Measurements from ENCODE around the gene WDR6. TPM values are rescaled to one million over a fixed set of nuclear protein-coding genes. Genes with fewer than 3 reads are reported as not detected.

WDR6 gene
- total RNA-seq, 2 experiments from 2014 or later: 132 to 134 TPM

DNA sequence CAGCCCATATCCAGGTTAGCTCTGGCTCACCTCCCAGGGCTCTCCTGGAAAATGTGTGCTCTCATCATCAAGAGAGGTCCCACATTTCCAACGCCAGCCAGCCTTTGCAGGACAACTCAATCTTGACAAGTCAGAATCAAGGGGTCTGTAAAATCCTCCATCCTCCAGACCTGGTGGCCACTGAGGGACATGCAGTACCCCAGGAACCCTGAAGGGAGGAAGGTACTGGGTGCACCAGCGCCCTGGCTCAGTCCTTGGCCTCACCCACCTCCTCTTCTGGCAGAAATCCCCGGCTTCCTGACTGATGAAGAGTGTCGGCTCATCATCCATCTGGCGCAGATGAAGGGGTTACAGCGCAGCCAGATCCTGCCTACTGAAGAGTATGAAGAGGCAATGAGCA lies 6.0 kb upstream of the WDR6 start:
- no peak overlapping the region for H3K27ac ChIP-seq (ENCODE audit: low read depth in 1 of 2, low read length in 2 of 2)
- H3K4me3 ChIP-seq (ENCODE audit: low read length): no peak overlapping the region
- no peak for ATAC-seq (ENCODE audit: poor library complexity)
- POLR2A ChIA-PET: interaction anchor here (1.2 kb wide), 1 partner anchor 28 kb away, joined by 3 read pairs; the partner anchor contains the start of gene IMPDH2
- Mint-ChIP-seq H3K27me3 (no peaks in the 10 kb centered on the region), H3K4me3 (no peak overlapping the region), H3K27ac (no peak overlapping the region), H3K9me3 (no peaks in the 10 kb centered on the region), H3K4me1 (ENCODE audit: low read depth) (peaks cover under 1% of the 10 kb centered on the region), H3K36me3 (ENCODE audit: low read depth) (no peaks in the 10 kb centered on the region)
- H3K36me3 ChIP-seq (ENCODE audit: insufficient read depth, low read length): peaks cover 8% of the 10 kb centered on the region
- H3K27me3 ChIP-seq (ENCODE audit: control insufficient read depth in 1 of 2, insufficient read depth in 2 of 2, low read length in 2 of 2): no peaks in the 10 kb centered on the region
- CTCF ChIA-PET: no interaction called here
- intact Hi-C loops (cut with DNase I, micrococcal nuclease): no loop called here
- TF ChIP-seq, protein P1, sequence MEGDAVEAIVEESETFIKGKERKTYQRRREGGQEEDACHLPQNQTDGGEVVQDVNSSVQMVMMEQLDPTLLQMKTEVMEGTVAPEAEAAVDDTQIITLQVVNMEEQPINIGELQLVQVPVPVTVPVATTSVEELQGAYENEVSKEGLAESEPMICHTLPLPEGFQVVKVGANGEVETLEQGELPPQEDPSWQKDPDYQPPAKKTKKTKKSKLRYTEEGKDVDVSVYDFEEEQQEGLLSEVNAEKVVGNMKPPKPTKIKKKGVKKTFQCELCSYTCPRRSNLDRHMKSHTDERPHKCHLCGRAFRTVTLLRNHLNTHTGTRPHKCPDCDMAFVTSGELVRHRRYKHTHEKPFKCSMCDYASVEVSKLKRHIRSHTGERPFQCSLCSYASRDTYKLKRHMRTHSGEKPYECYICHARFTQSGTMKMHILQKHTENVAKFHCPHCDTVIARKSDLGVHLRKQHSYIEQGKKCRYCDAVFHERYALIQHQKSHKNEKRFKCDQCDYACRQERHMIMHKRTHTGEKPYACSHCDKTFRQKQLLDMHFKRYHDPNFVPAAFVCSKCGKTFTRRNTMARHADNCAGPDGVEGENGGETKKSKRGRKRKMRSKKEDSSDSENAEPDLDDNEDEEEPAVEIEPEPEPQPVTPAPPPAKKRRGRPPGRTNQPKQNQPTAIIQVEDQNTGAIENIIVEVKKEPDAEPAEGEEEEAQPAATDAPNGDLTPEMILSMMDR (IDR thresholded peaks at IDR 0.05): no peak
- no peak for DNase-seq
- peaks cover 3% of the 10 kb centered on the region for H3K4me1 ChIP-seq (ENCODE audit: insufficient read depth, low read length)
- H3K9me3 ChIP-seq (ENCODE audit: control insufficient read depth in 1 of 2, insufficient read depth in 1 of 2, low read length in 2 of 2): no peaks in the 10 kb centered on the region

DNA sequence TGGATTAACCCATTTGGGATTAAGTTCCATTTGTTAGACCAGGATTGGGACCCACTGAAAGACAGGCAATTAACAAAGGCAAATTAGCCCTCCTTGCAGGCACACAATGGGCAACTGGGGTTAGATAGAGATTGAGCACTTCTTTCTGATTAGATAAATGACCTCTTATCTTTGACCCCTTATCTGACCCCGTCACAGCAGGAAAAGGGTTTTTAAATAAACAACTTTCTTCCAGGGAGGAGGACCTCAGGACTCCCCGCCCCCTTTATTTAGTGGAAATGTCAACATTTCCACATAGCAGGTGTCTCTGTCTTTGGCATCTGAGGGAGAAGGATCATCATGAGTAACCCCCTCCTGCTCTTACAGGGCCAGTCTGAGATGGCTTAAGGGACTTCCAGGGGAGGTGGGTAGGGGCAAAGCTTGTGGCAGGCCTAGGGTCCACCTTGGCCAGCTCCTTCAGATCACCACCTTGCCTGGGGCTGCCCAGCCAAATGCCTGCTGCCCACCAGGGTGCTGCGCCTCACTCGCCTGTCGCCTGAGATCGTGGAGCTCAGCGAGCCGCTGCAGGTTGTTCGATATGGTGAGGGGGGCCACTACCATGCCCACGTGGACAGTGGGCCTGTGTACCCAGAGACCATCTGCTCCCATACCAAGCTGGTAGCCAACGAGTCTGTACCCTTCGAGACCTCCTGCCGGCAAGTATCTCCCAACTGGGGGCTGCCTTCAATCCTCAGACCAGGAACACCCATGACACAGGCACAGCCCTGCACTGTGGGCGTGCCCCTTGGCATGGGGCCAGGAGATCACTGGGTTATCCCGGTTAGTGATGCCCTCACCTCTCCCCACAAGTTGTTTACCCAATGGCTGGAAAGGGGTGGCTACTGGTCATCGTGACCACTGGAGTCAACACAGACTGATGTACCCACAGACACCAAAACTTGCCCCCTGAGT lies 2.6 kb upstream of the WDR6 start:
- POLR2A ChIA-PET: interaction anchor here (8.0 kb wide), 1 partner anchor 17 kb away, joined by 331 read pairs; the partner anchor contains the start of genes DALRD3 and NDUFAF3
- Mint-ChIP-seq H3K4me3 (peak overlapping the region; percentile 15), H3K4me1 (ENCODE audit: low read depth) (peaks cover 24% of the 10 kb centered on the region), H3K27ac (no peak overlapping the region), H3K36me3 (ENCODE audit: low read depth) (peaks cover 14% of the 10 kb centered on the region), H3K9me3 (no peaks in the 10 kb centered on the region), H3K27me3 (no peaks in the 10 kb centered on the region)
- peaks cover 9% of the 10 kb centered on the region for H3K36me3 ChIP-seq (ENCODE audit: insufficient read depth, low read length)
- H3K4me3 ChIP-seq (ENCODE audit: low read length): no peak overlapping the region
- H3K27me3 ChIP-seq (ENCODE audit: control insufficient read depth in 1 of 2, insufficient read depth in 2 of 2, low read length in 2 of 2): no peaks in the 10 kb centered on the region
- H3K4me1 ChIP-seq (ENCODE audit: insufficient read depth, low read length): peaks cover 25% of the 10 kb centered on the region
- intact Hi-C loops (cut with DNase I, micrococcal nuclease): loop anchor here in 1 of 2 experiments (5.0 kb wide), 2 partner anchors 702 to 1492 kb away; partner anchors contain the start of genes ELP6 and NME6
- CTCF ChIA-PET: interaction anchor here (5.2 kb wide), 1 partner anchor 16 kb away, joined by 100 read pairs; the partner anchor contains the start of gene P4HTM
- TF ChIP-seq, protein P1 (IDR thresholded peaks at IDR 0.05): no peak
- DNase-seq (no peak), ATAC-seq (ENCODE audit: poor library complexity) (no peak)
- no peaks in the 10 kb centered on the region for H3K9me3 ChIP-seq (ENCODE audit: control insufficient read depth in 1 of 2, insufficient read depth in 1 of 2, low read length in 2 of 2)
- H3K27ac ChIP-seq (ENCODE audit: low read depth in 1 of 2, low read length in 2 of 2): no peak overlapping the region

DNA sequence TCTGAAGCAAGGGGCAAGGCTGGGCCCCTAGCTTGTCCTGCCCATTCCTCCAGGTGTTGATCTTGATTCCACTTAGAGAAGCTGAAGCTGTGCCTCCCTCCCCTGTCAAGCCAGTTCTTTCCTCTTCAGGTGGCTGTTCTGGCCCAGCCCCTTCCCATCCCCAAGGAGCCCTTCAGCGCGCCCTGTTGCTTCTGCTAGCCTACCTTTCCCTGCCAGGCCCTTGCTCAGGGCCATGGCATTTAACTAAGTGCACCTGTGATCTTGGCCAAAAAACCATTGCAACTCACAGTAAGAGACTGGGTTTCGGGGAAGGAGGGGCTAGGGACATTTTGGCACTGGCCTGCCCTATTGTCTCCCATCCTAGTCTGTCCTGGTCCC lies 1.9 kb upstream of the WDR6 start:
- Histone ChIP-seq H3K36me3 (ENCODE audit: insufficient read depth, low read length) (peaks cover 9% of the 10 kb centered on the region), H3K4me3 (ENCODE audit: low read length) (no peak overlapping the region), H3K4me1 (ENCODE audit: insufficient read depth, low read length) (peaks cover 25% of the 10 kb centered on the region), H3K27ac (ENCODE audit: low read depth in 1 of 2, low read length in 2 of 2) (no peak overlapping the region), H3K9me3 (ENCODE audit: control insufficient read depth in 1 of 2, insufficient read depth in 1 of 2, low read length in 2 of 2) (no peaks in the 10 kb centered on the region), H3K27me3 (ENCODE audit: control insufficient read depth in 1 of 2, insufficient read depth in 2 of 2, low read length in 2 of 2) (no peaks in the 10 kb centered on the region)
- peak overlapping the region; percentile 15 for H3K4me3 Mint-ChIP-seq
- ATAC-seq (ENCODE audit: poor library complexity): no peak
- POLR2A ChIA-PET: interaction anchor here (8.0 kb wide), 1 partner anchor 16 kb away, joined by 331 read pairs; the partner anchor contains the start of genes DALRD3 and NDUFAF3
- TF ChIP-seq, protein P1 (IDR thresholded peaks at IDR 0.05): no peak
- intact Hi-C loops (cut with DNase I, micrococcal nuclease): loop anchor here in 1 of 2 experiments (5.0 kb wide), 2 partner anchors 703 to 1493 kb away; partner anchors contain the start of genes ELP6 and NME6
- no peaks in the 10 kb centered on the region for H3K9me3 Mint-ChIP-seq
- CTCF ChIA-PET: interaction anchor here (5.2 kb wide), 1 partner anchor 16 kb away, joined by 100 read pairs; the partner anchor contains the start of gene P4HTM
- no peaks in the 10 kb centered on the region for H3K27me3 Mint-ChIP-seq
- no peak for DNase-seq
- no peak overlapping the region for H3K27ac Mint-ChIP-seq
- peaks cover 14% of the 10 kb centered on the region for H3K36me3 Mint-ChIP-seq (ENCODE audit: low read depth)
- H3K4me1 Mint-ChIP-seq (ENCODE audit: low read depth): peaks cover 24% of the 10 kb centered on the region
